NCI-H1930 (cell line): ENCODE results near the gene COL11A1.
"Not testable (repeated sequence)": the region's sequence is repeated elsewhere in the genome, so short reads cannot be mapped to it uniquely, and the experiment has no call there.

Experiments used
- DNase-seq, 2 experiments: peaks; one replicate each; lab custom pipeline; 2025; lab: John Stamatoyannopoulos, UW

COL11A1 gene

GRCh38 chr1:103108376-103109150 is at the start of gene COL11A1:
TSS of gene COL11A1 (minus strand) at chr1:103108522. CDS start at chr1:103108178, 344 bp downstream.
- DNase-seq: no peak

- no peak for DNase-seq
Measured at GRCh38 chr1:103156966-103157365, 48.6 kb upstream of the COL11A1 start.

- no peak for DNase-seq
Measured at GRCh38 chr1:103146166-103146565, 37.8 kb upstream of the COL11A1 start.

GRCh38 chr1:103145449-103145848 is 37.1 kb upstream of the COL11A1 start:
- DNase-seq: no peak

GRCh38 chr1:103144681-103145080 is 36.4 kb upstream of the COL11A1 start:
- DNase-seq: no peak

GRCh38 chr1:103142461-103142860 is 34.1 kb upstream of the COL11A1 start:
- DNase-seq: no peak

- no peak for DNase-seq
Measured at GRCh38 chr1:103129796-103130195, 21.5 kb upstream of the COL11A1 start.

GRCh38 chr1:103129255-103129654 is 20.9 kb upstream of the COL11A1 start:
- no peak for DNase-seq

- not testable (repeated sequence) for DNase-seq
Measured at GRCh38 chr1:103128256-103128655, 19.9 kb upstream of the COL11A1 start.

- no peak for DNase-seq
Measured at GRCh38 chr1:103125219-103125618, 16.9 kb upstream of the COL11A1 start.

GRCh38 chr1:103122983-103123720 is 14.8 kb upstream of the COL11A1 start:
- DNase-seq: no peak

GRCh38 chr1:103120981-103121380 is 12.7 kb upstream of the COL11A1 start:
- DNase-seq: no peak

- no peak for DNase-seq
Measured at GRCh38 chr1:103112546-103112945, 4.2 kb upstream of the COL11A1 start.

GRCh38 chr1:103111926-103112325 is 3.6 kb upstream of the COL11A1 start:
- no peak for DNase-seq

GRCh38 chr1:103110701-103111100 is 2.4 kb upstream of the COL11A1 start:
- DNase-seq: no peak

- DNase-seq: no peak
Measured at GRCh38 chr1:103109311-103109920, 1.1 kb upstream of the COL11A1 start.

- no peak for DNase-seq
Measured at GRCh38 chr1:103107741-103108375, 464 bp downstream of the COL11A1 start.

GRCh38 chr1:103106426-103107341 is 1.6 kb downstream of the COL11A1 start:
- DNase-seq: no peak

GRCh38 chr1:103101399-103101798 is 6.9 kb downstream of the COL11A1 start:
- no peak for DNase-seq

GRCh38 chr1:103089221-103089620 is 19.1 kb downstream of the COL11A1 start:
- DNase-seq: no peak

- DNase-seq: no peak
Measured at GRCh38 chr1:103087256-103087655, 21.1 kb downstream of the COL11A1 start.
